ENCODE data around the gene DNAJA4.
A peak's percentile ranks its signal among the peaks of the same experiment; 100 is the strongest.

DNAJA4 gene

GRCh38 chr15:78280319-78281072, 16.1 kb downstream of the DNAJA4 start:
- no peak for DNase-seq (ENCODE audit: low read depth)

DNA sequence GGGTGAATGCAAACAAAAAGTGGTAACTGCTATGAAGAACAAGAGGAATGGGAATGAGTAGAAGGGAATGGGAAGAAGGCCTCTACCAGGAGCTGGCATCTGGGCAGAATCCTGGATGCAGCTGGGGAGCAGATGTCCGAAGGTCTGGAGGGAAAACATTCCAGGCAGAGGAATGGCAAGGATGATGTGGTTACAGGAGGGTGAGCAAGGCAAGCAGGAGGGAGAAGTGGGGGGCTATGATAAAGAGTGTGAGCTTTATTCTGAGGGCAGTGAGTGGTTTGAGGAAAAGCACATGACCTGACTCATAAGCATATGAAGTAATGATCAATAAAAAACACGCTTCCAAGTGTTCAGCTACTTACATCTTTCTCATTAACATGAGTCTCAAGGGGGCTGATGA, 18.0 kb downstream of the DNAJA4 start:
- DNase-seq (ENCODE audit: low read depth), result peak; percentile 40

GRCh38 chr15:78284758-78285157, 20.4 kb downstream of the DNAJA4 start:
- no peak for DNase-seq (ENCODE audit: low read depth)

- DNase-seq (ENCODE audit: low read depth), result no peak
Measured at GRCh38 chr15:78290222-78290621, 25.9 kb downstream of the DNAJA4 start.

DNA sequence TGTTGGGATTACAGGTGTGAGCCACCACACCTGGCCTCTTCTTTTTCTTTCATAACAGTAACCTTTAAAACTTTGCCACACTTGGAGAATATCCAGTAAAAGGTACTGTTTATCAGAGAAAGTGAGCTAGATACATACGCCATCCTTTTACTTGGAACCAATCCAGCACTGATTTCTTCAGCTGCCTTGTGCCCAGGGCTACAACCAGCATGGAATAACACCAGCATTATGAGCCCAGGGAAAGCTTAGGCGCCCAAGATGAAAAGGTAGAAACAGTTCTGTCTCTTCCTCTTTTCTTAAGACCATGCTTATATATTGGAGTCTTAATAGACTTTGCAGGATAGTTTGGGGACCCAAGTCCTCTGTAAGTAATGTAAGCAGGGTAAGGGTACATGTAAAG, 26.7 kb downstream of the DNAJA4 start:
- DNase-seq (ENCODE audit: low read depth), result no peak

GRCh38 chr15:78291698-78292097, 27.3 kb downstream of the DNAJA4 start:
- DNase-seq (ENCODE audit: low read depth), result no peak

- no peak for DNase-seq (ENCODE audit: low read depth)
Measured at GRCh38 chr15:78292219-78292618, 27.9 kb downstream of the DNAJA4 start.

- peak; percentile 70 for DNase-seq (ENCODE audit: low read depth)
Measured at GRCh38 chr15:78299101-78299930, 35.0 kb downstream of the DNAJA4 start, which contains the start of gene SKIC8. TSS of gene SKIC8 (minus strand) at chr15:78299609. CDS start at chr15:78295686, 3,923 bp downstream.

GRCh38 chr15:78301326-78301725, 37.0 kb downstream of the DNAJA4 start:
- DNase-seq (ENCODE audit: low read depth), result no peak

GRCh38 chr15:78301828-78302227, 37.5 kb downstream of the DNAJA4 start:
- DNase-seq (ENCODE audit: low read depth), result no peak

GRCh38 chr15:78302579-78303312, 38.4 kb downstream of the DNAJA4 start:
- DNase-seq (ENCODE audit: low read depth), result peak; percentile 85

DNA sequence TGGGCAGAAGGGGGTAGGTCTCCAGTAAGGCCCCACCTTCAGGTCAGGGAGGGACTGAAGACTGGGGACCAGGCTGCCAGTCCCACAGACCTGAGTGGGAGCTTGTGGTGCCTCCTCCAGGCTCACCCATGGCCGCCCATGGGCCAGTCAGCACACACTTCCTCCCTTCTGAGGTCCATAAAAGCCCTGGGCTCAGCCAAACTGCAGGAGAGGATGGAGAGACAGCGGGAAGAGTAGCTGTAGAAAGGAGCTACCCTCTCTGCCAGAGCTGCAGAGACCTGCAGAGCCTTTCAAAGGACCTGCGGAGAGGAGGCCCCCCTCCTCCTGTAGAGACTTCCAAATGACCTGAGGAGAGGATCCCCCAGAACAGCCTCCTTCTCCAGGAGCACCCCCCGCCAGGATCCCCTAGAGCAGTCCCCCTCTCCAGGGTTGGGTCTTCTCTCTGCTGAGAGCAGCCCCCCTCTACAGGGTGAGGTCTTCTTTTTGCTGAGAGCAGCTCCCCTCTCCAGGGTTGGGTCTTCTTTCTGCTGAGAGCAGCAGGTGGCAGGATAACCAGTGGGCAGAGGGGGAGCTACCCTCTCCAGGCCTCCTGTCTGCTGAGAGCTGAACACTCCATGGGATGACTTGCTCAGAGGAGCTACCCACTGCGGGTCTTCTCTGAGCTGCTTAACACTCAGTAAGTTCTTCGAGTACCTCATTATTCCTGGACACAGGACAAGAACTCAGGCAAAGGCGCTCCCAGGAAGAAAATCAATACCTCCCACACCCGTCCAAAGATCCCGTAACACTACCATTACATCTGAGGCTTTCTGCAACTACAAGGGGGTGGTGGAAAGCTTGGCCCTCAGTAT, 40.1 kb downstream of the DNAJA4 start:
- no peak for DNase-seq (ENCODE audit: low read depth)

DNA sequence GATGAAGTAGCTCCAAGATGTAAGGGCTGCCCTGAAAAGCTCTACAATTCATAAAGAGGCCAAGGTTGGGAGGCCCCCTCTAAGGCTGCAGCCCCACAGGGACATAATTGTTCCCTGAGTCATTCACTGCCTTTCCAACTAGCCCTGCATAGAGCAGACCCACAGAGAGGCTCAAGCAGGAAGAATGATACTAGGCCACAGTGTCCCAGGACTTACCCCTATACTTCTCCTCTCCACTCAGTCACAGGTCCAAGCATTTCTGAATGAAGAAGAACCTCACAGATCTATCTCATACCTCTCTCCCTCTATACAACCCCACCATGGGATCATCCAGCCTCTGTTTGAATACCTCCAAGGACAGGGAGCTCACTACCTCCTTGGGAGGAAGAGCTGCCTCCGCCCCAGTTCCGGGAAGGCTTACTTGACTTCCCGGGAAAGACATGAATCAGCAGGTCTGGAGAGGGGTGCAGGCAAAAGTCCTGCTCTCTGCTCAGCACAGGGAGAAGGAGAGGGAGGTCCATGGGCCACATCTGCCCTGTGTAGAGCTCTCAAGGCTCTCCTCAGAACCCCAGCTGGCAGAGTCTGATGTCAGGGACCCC, 41.9 kb downstream of the DNAJA4 start:
- no peak for DNase-seq (ENCODE audit: low read depth)

GRCh38 chr15:78307976-78308375, 43.6 kb downstream of the DNAJA4 start:
- no peak for DNase-seq (ENCODE audit: low read depth)

- peak; percentile 23 for DNase-seq (ENCODE audit: low read depth)
Measured at GRCh38 chr15:78308422-78309032, 44.2 kb downstream of the DNAJA4 start.

DNA sequence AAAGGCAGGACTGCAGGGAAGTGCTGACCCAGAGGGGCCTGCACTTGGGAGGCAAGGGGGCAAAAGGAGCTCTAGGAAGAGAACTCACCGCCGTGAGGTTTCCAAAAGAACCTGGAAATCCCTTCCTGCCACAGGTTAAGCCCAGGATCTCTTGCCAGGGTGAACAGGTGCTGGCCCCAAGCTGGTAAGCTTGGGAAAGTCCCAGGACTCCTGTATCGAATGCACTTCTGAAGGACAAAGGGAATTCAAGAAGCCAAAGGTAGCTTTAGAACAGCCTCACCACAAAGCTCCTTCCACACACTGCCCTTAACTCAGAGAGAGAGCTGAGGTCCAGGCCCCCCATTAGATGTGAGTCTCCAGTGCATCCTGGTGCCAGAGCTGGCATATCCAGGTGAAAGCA, 46.9 kb downstream of the DNAJA4 start:
- no peak for DNase-seq (ENCODE audit: low read depth)

DNA sequence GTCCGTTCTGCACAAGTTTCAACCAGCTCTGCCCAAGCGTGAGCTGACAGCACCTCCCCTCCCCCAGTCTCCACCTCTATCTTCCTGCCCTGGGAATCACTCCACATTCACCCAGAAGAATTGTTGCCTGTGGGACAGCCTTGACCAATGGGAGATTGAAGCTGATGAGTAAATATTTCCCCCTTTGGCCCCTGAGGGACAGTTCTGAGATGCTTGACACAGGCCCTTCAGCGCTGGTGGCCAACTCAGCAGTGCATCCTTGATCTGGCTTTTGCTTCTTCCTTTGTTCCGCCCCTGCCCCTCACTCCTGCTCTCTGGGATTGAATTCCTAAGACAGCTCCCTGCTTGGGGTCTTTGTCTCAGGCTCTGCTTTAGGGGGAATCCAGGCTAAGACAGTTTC, 48.2 kb downstream of the DNAJA4 start:
- DNase-seq (ENCODE audit: low read depth), result no peak

DNA sequence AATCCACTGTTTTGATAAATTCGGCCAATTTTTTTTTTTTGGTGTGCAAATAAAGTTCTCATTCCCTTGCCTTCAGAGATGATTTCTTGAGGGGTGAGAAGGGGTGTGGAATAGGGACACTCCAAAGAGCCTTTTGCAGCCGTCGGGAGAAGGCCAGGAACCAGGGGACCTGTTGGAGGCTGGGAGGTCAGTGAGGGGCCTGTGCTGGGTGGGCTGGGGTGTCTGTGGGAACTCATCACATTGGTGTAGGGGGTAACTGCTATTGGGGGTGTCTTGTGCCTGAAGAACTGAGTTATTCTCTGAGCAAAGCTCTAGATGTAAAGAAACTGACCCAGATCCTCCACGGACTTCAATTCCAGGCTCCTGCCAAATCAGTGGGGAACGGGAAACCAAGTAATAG, 48.6 kb downstream of the DNAJA4 start:
- DNase-seq (ENCODE audit: low read depth), result no peak

GRCh38 chr15:78313383-78313782, 49.0 kb downstream of the DNAJA4 start:
- DNase-seq (ENCODE audit: low read depth), result no peak

DNA sequence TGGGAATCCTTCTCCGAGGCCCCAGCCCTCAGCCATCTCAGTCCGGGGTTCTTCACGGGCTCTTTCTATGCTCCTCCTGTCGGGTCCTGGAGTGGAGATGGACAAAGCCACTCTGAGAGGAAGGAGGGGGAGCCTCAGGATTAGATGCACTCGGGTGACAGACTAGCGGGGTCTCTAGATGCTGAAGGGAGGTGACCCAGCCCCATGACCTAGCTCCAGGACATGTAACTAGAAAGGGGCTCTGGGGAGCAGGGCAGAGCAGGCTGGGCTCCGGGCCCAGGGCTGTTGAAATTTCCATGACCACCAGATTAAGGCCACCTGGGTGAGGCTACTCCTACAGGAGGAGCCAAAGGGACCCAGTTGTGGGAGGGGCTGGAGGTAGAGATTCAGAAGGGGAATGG, 49.8 kb downstream of the DNAJA4 start:
- no peak for DNase-seq (ENCODE audit: low read depth)
